C4-2B (cell line): Measurements from ENCODE around the gene GLIPR1.
"Not testable (repeated sequence)": the region's sequence is repeated elsewhere in the genome, so short reads cannot be mapped to it uniquely, and the experiment has no call there.

Experiments used
- H3K27ac ChIP-seq: fragments of 450-650 bp; 2 replicates; pipeline ENCODE4 v1.5.1; 2017
- ZFX ChIP-seq: fragments of 450-650 bp; IDR thresholded peaks from 2 replicates; pipeline ENCODE4 v1.6.1; 2017
- TF ChIP-seq, protein P1 (sequence below): fragments of 450-650 bp; conservative IDR thresholded peaks from 2 replicates; pipeline ENCODE4 v1.5.1; 2017; ENCODE audit warnings: mild to moderate bottlenecking

GLIPR1 gene

DNA sequence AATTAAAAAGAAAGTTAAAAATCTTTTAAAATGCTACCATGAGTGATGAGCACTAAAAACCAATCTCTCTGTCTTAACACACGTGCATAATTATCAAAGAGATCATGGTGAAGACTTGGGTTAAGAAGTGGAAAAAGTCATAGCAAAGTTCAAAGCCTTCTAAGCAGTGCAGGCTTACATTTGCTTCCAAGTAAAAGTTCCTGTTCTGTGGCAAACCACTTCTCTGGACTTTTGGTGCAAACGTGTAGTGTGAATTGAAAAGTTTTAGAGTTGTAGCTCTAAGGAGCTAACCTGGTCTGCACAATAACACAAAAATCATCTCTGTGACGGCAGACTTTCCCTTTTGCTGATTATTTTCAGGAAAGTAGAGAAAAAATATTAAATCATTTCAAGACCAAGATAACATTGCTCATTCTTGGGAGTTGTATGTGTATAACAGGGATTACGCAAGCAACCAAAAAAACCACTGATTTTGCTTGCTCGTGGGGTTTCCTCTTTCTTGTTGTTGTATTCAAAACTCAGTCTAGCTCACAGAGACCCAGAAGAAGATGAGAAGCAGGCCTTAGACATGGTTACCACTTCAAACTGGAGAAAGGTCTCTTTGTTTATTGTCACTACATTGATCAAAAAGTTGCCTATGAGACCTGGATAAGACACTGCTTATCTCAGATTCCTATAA, 2.3 kb upstream of the GLIPR1 start:
- H3K27ac ChIP-seq, result no peak overlapping the region
- TF ChIP-seq, protein P1, sequence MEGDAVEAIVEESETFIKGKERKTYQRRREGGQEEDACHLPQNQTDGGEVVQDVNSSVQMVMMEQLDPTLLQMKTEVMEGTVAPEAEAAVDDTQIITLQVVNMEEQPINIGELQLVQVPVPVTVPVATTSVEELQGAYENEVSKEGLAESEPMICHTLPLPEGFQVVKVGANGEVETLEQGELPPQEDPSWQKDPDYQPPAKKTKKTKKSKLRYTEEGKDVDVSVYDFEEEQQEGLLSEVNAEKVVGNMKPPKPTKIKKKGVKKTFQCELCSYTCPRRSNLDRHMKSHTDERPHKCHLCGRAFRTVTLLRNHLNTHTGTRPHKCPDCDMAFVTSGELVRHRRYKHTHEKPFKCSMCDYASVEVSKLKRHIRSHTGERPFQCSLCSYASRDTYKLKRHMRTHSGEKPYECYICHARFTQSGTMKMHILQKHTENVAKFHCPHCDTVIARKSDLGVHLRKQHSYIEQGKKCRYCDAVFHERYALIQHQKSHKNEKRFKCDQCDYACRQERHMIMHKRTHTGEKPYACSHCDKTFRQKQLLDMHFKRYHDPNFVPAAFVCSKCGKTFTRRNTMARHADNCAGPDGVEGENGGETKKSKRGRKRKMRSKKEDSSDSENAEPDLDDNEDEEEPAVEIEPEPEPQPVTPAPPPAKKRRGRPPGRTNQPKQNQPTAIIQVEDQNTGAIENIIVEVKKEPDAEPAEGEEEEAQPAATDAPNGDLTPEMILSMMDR, result no peak
- TF ChIP-seq ZFX, result no peak

DNA sequence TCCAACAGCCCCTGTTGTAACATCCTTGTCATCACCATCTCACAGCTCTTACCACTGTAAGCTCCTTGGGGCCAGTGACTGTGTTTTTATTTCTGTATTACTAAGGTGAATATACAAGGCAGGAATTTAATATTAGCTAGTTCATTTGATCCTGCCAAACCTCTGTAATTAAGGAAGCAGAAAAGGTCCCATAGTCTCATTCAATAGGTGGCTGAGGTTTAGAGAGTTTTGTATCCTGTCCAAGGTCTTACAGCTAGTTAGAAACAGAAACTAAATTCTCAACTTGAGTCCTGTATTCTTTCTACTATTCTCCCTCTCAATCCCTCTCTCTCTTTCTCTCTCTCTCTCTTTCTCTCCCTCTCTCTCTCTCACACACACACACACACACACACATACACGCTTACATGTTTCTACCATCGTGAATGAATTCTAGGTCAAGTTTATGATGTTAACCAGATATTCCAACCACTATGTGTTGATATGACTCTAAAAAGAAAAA, 543 bp upstream of the GLIPR1 start:
- TF ChIP-seq, protein P1, result no peak
- TF ChIP-seq ZFX, result no peak

DNA sequence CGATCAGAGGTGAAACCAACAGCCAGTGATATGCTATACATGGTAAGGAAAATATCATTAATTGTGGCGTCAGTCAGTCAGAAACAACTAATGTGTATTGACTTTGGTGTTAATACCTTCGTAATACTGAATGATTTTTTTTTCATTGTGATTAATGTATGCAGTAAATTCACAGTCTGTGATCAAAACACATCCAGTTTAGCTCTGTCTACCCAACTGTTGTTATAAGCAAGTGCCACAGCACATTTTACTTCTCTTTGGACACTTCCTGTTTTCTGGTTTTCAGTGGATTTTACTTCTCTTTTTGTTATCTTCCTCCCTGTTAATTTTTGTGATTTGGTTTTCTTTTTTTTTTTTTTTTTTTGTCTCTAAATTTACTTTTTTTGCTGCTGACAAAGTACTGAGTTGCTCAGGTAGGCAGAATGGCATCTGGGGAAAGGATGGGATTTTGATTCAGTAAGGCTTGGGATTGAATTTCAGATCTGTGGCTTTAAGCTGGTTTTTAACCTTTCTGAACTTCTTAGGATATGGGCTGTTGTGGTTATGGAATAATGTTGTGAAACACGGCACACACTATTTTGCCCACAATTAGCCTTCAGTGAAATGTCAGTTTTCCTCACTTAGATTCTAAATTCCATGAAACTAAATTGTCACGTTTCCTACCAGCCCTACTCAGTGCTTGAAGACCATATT, 604 bp downstream of the GLIPR1 start:
- H3K27ac ChIP-seq, result no peak overlapping the region
- no peak for TF ChIP-seq ZFX

More for the DNA sequence above, 543 bp upstream of the GLIPR1 start:
- no peak overlapping the region for H3K27ac ChIP-seq

DNA sequence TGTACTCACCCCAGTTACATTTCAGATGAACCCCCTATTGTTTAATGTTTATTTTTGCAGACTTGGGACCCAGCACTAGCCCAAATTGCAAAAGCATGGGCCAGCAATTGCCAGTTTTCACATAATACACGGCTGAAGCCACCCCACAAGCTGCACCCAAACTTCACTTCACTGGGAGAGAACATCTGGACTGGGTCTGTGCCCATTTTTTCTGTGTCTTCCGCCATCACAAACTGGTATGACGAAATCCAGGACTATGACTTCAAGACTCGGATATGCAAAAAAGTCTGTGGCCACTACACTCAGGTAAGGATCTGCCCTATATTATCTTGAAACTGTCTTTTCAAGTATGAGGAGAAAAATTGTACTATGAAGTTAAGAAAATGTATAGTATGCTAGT, 1.2 kb downstream of the GLIPR1 start:
- TF ChIP-seq, protein P1, result no peak
- TF ChIP-seq ZFX, result no peak
- no peak overlapping the region for H3K27ac ChIP-seq

DNA sequence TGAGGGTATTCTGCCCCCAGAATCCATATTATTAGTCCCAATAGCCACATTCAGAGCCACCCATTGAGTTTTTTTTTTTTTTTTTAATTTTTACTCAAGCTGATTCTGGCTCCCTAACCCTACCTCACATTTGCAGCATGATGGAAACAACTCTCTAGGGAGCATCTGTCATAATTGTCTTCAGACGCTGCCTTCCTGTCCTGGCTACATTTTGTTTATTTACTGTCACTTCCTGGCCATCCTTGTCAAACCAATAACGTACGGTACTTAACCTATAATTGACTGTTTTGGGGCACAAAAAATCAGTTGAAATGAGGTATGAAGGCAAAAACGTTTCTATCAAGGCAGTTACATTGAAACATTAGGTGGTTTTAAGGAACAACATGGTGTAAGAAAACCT, 2.1 kb downstream of the GLIPR1 start:
- H3K27ac ChIP-seq, result no peak overlapping the region
- TF ChIP-seq, protein P1, result no peak
- TF ChIP-seq ZFX, result no peak

DNA sequence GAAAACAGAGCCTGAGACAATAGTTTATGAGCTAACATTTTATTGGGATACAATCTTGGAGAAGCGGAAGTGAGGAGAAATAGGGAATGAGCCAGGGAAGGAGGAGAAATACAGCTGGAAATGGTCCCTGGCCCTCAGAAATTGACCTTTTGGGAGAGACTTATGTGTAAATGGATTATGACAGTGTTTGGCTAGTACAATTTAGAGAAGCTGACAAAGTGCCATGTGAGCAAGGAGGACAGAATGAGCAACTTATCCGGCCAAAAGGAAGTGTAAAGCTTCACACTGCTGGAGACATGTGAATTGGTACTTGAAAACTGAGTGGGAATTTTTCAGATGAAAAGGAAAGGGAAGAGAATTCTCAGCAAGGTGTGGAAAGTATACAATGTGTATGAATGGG, 2.9 kb downstream of the GLIPR1 start:
- H3K27ac ChIP-seq, result no peak overlapping the region
- TF ChIP-seq, protein P1, result no peak
- no peak for TF ChIP-seq ZFX

DNA sequence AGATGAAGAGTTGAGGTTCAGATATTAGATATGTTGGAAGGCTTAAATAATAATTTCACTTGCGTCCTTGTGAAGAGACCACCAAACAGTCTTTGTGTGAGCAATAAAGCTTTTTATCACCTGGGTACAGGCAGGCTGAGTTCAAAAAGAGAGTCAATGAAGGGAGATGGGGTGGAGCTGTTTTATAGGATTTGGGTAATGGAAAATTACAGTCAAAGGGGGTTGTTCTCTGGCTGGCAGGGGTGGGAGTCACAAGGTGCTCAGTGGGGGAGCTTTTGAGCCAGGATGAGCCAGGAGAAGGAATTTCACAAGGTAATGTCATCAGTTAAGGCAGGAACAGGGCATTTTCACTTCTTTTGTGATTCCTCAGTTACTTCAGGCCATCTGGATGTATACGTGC, 3.9 kb downstream of the GLIPR1 start:
- H3K27ac ChIP-seq, result not testable (repeated sequence)

DNA sequence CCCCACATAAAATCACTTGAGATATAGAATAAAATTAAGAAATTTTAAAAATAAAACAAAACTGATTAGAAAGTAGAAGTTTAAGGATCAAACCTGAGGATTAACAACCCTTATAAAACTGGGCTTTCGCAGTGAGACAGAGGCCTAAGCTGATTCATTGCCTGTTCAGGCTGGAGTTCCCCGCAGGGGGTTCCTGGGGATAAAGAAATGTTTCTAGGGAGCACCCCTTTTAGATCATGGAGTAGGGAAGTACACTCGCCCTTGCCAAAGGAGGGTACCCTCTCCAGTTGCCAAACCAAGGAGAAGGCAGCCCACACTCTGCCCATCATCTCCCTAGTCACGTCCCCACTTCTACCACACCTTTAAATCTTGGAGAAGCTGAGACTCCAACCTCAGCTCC, 6.8 kb downstream of the GLIPR1 start:
- no peak for TF ChIP-seq ZFX
- TF ChIP-seq, protein P1, result no peak
- no peak overlapping the region; the same call in 1 of the 2 replicates for H3K27ac ChIP-seq
